ENCODE results near the gene B4GALNT3.

B4GALNT3 gene

GRCh38 chr12:601976-602699 lies 142.4 kb downstream of the B4GALNT3 start:
- peak; percentile 4 for DNase-seq

- DNase-seq: no peak
Observed at GRCh38 chr12:602700-603068, 142.9 kb downstream of the B4GALNT3 start.

DNA sequence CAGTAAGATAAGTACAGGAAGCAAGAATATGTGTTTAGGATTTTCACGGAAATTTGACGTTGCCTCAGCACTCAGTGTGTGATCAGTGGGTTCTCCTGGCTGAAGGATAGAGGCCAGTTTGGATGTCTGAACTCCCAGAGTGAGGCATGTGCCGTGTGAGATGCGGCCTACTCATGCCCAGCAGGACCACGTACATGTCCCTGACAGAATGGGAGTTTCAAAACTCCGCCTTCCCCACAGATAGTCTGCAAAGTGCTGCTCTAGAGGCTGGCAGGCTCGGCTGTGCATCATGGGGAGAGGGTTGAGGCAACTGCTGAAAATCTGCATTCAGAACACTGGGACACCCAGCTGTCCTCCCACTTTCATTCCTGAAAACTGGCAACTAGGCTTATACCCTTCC lies 145.2 kb downstream of the B4GALNT3 start:
- DNase-seq: no peak

GRCh38 chr12:607541-608001 lies 147.8 kb downstream of the B4GALNT3 start:
- no peak for DNase-seq

GRCh38 chr12:608413-608812 lies 148.7 kb downstream of the B4GALNT3 start:
- no peak for DNase-seq

GRCh38 chr12:608921-609320 lies 149.2 kb downstream of the B4GALNT3 start:
- no peak for DNase-seq

DNA sequence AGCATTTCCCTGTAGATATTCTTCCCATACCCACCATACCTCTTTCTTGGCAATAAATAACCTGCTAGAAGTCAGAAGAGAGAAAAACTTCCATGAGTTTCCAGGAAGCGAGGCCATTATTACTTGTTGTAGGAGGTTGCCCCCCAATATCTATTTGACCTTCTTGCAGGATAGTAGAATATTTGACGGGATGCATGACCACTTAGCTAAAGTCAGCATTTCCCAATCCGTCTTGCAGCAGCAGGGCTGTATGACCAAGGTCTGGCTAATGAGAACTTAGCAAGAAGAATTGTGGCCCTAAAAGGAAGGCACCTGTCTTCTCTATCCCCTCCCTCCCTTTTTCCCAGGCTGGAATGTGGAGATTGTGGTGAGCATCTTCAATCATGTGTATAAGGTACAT lies 152.0 kb downstream of the B4GALNT3 start:
- DNase-seq: no peak

DNA sequence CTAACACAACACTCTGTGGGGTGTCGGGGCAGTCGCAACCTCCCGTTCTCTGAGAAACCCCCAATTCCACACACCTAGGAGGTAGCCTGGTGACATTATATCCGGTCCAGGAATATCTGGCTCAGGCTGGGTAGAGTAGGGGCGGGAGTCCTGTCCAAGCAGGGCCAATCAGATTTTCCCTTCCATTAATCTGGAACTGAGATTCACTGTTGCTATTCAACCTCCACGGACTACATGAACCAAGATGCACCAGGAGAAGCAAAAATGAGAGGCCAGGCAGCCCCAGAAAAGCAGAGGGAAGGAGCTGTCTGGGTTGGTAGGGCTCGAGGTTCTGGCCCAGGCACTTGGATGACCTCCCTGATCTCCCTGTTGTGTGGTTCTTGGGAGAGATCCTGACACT lies 152.6 kb downstream of the B4GALNT3 start:
- DNase-seq: no peak

DNA sequence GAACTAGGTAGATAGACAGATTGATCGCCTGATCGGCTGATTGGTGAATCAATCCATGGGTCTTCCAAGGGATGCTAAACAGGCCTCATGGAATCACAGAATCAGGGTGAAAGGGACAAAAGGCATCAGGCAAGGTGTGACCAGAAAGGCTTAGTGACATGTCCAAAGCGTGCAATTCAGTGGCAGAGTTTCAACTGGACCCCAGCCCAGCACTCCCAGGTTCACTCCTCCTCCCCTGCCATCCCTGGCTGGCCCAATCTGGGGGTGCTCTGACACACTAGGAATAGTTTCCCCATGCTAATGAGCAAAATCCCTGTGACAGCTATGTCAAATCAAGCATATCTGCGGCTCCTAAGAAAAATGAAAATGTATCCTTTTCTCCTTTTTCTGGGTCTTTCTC lies 153.1 kb downstream of the B4GALNT3 start:
- DNase-seq: no peak

All from NCI-H2081 treated with DMSO at 0.1 percent for 48 hours (cell line).